Esophagus squamous epithelium (tissue), 5 donors: ENCODE data around the gene PDGFRA. TPM values are rescaled to one million over a fixed set of nuclear protein-coding genes. Genes with fewer than 3 reads are reported as not detected.
"Not testable (repeated sequence)": the region's sequence is repeated elsewhere in the genome, so short reads cannot be mapped to it uniquely, and the experiment has no call there.

Source experiments
- DNase-seq: peaks from one replicate; lab custom pipeline; 2025; lab: John Stamatoyannopoulos, UW
- H3K27ac ChIP-seq, 4 donors: fragments of 200-600 bp; sonication (generic); one replicate each; pipeline ENCODE4 v1.5.1; 2016 to 2019; ENCODE audit warnings: mild to moderate bottlenecking in 1 of 4
- H3K27me3 ChIP-seq, 4 donors: fragments of 200-600 bp; sonication (generic); 1 replicate in 3 of 4; 2 replicates in 1 of 4; pipeline versions ENCODE4 v1.5.1 to v1.6.0; 2017 to 2021; ENCODE audit warnings: antibody characterized with exemption in 1 of 4
- H3K36me3 ChIP-seq, 3 donors: fragments of 200-600 bp; sonication (generic); one replicate each; pipeline ENCODE4 v1.5.1; 2016 to 2019
- H3K4me1 ChIP-seq, 3 donors: fragments of 200-600 bp; sonication (generic); one replicate each; pipeline ENCODE4 v1.5.1; 2017 to 2019
- H3K4me3 ChIP-seq, 4 donors: fragments of 200-600 bp; sonication (generic); 1 replicate in 3 of 4; 2 replicates in 1 of 4; pipeline ENCODE4 v1.5.1; 2016 to 2019; ENCODE audit warnings: mild to moderate bottlenecking in 2 of 4, moderate library complexity in 1 of 4
- H3K9me3 ChIP-seq, 3 donors: fragments of 200-600 bp; sonication (generic); one replicate each; pipeline ENCODE4 v1.5.1; 2016 to 2019
- POLR2A ChIP-seq, 4 donors: fragments of 450-650 bp; IDR thresholded peaks; one replicate each; pipeline ENCODE4 v1.6.1; 2017; ENCODE audit warnings: antibody characterized with exemption in 4 of 4, mild to moderate bottlenecking in 4 of 4, moderate library complexity in 3 of 4
- WGBS, 2 donors: methylation state at CpG; one replicate each; pipeline ENCODE4 v1.1.5; 2018; 5-methylcytosine and 5-hydroxymethylcytosine counted together
- intact Hi-C: fragments of 100-400 bp; cut with DNase I; formaldehyde crosslinking; loops from one replicate; pipeline ENCODE4 v1.15.0; 2022
- total RNA-seq, 4 donors: library from RNA; depleted of rRNA; stranded (reverse); fragments of >200 nt; gene quantifications; one replicate each; pipeline ENCODE4 v1.1.0, GENCODE V29; 2016
- TF ChIP-seq, protein P1 (sequence below), 6 experiments: fragments of 450-650 bp in 4 of 6; fragments of 200-600 bp in 2 of 6; sonication (generic) in 2 of 6; IDR thresholded peaks; one replicate each; pipeline ENCODE4 v1.5.1; 2016 to 2019; ENCODE audit warnings: antibody characterized with exemption in 6 of 6, mild to moderate bottlenecking in 4 of 6, moderate library complexity in 4 of 6
- donor health status: DM: yes; HTN: yes; CAD: no.

PDGFRA gene
- total RNA-seq, 4 donors from 2014 or later: 10.8 to 81.8 (median 28.3) TPM

GRCh38 chr4:54333657-54334056, 104.6 kb downstream of the PDGFRA start:
- Histone ChIP-seq H3K36me3 (no peaks in the 10 kb centered on the region), H3K4me1 (no peaks in the 10 kb centered on the region), H3K4me3 (no peak overlapping the region), H3K9me3 (no peaks in the 10 kb centered on the region), H3K27me3 (no peaks in the 10 kb centered on the region), H3K27ac (no peak overlapping the region)
- no peak for TF ChIP-seq POLR2A (IDR thresholded peaks at IDR 0.05)
- TF ChIP-seq, protein P1, sequence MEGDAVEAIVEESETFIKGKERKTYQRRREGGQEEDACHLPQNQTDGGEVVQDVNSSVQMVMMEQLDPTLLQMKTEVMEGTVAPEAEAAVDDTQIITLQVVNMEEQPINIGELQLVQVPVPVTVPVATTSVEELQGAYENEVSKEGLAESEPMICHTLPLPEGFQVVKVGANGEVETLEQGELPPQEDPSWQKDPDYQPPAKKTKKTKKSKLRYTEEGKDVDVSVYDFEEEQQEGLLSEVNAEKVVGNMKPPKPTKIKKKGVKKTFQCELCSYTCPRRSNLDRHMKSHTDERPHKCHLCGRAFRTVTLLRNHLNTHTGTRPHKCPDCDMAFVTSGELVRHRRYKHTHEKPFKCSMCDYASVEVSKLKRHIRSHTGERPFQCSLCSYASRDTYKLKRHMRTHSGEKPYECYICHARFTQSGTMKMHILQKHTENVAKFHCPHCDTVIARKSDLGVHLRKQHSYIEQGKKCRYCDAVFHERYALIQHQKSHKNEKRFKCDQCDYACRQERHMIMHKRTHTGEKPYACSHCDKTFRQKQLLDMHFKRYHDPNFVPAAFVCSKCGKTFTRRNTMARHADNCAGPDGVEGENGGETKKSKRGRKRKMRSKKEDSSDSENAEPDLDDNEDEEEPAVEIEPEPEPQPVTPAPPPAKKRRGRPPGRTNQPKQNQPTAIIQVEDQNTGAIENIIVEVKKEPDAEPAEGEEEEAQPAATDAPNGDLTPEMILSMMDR (IDR thresholded peaks at IDR 0.05): no peak
- WGBS, 2 donors: 100% methylated on average over 2 of the region's 2 CpGs
- DNase-seq: no peak
- intact Hi-C loops: no loop called here

DNA sequence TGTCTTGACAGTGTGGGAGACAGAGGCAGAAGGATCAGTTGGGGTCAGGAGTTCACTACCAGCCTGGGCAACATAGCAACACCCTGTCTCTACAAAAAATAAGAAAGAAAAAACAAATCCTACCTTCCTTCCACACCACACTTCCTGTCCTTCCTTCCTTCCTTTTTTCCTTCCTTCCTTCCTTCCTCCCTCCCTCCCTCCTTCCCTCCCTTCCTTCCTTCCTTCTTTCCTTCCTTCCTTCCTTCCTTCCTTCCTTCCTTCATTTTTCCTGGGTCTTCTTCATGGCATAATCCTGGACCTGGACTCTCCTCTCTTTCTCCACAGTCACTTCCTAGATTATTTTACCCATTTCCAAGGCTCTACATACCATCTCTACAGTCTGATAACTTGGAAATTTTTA, 105.7 kb downstream of the PDGFRA start:
- H3K4me3 ChIP-seq, H3K36me3 ChIP-seq, intact Hi-C loops, H3K4me1 ChIP-seq, H3K9me3 ChIP-seq, DNase-seq, H3K27ac ChIP-seq, H3K27me3 ChIP-seq: not testable (repeated sequence)

DNA sequence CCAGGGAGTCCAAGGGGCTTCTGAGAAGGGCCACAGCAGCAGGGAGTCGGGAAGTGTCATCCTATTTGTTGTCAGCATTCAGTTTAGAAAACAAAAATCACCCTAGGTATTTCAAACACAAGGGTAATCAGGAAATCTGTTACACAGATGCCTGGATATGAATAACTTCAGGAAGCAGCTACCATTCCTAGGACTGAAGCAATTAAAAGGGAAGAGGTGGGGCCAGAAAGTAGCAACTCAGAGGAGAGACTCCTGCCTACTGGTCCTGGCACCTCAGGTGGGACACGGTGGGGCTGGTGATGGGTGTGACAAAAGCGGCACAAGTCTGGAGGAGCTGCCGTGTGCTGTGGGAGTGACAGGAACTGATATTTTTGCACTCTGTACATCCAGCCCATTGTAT, 107.9 kb downstream of the PDGFRA start:
- peaks cover 0 to 9% (median 0%) of the 10 kb centered on the region in 3 donors for H3K4me1 ChIP-seq
- intact Hi-C loops: no loop called here
- WGBS, 2 donors: 56 to 64% methylated on average over 4 of the region's 4 CpGs
- DNase-seq: no peak
- H3K27me3 ChIP-seq: no peaks in the 10 kb centered on the region
- H3K36me3 ChIP-seq: no peaks in the 10 kb centered on the region
- TF ChIP-seq POLR2A (IDR thresholded peaks at IDR 0.05): no peak
- TF ChIP-seq, protein P1 (IDR thresholded peaks at IDR 0.05): no peak
- no peaks in the 10 kb centered on the region for H3K9me3 ChIP-seq
- no peak overlapping the region for H3K4me3 ChIP-seq
- H3K27ac ChIP-seq: no peak overlapping the region

- DNase-seq, H3K4me3 ChIP-seq, intact Hi-C loops, H3K36me3 ChIP-seq, H3K9me3 ChIP-seq, H3K27me3 ChIP-seq: not testable (repeated sequence)
- Histone ChIP-seq H3K4me1 (peaks cover 0 to 15% (median 0%) of the 10 kb centered on the region in 3 donors), H3K27ac (peak overlapping the region in 2 of 4 donors; percentile 49 to 68)
- WGBS, 2 donors: 45 to 73% methylated on average over 2 to 3 of the region's 3 CpGs
Observed at GRCh38 chr4:54342067-54342466, 113.0 kb downstream of the PDGFRA start.

Other genes with a start within 250 kb of the PDGFRA start
- 10 to 100 TPM; 40.4 to 56.0 (median 44.7) TPM for gene CHIC2, start 164.7 kb upstream of the PDGFRA start, total RNA-seq
- not detected for gene GSX2, start 129.1 kb upstream of the PDGFRA start, total RNA-seq